ENCODE results near the gene TRAF2.

TRAF2 gene

GRCh38 chr9:136913701-136914438 is 27.6 kb downstream of the TRAF2 start:
- no peak for DNase-seq

- no peak for DNase-seq
Observed at GRCh38 chr9:136915632-136916329, 29.5 kb downstream of the TRAF2 start.

DNA sequence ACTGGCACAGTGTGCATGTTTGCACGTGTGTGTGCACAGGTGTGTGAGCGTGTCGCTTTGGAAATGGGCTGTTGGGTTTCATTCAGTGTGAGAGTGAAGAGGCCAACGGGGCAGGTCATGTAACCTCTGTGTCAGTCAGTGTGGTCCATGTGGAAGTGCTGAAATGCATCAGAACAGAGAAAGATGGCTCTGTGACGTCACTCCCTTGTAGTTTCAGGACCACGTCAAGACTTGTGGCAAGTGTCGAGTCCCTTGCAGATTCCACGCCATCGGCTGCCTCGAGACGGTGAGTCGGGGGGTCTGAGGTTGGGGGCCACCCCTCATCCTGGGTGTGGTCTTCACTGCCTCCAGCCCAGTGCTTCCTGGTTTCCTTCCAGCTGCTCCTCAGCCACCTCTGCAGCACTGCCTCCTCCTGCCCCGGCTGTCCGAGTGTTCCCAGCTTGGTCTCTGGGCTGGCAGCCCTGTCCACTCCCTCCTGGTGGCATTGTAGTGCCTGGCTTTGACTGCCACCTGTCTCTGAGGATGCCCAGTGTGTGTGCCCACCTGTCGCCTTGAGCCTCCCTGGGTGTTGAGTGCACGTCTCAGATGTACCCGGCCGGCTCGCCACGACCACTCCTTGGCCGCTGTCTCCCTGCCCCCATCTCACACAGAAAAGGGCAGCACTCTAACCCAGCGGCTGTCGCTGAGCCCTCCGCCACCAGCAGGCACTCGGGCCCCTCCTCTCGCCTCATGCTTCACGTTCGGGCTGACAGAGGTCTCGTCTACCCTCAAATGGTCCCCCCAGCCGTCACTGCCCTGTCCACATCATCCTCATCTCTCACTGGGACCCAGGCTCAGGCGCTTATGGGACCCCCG is 30.2 kb downstream of the TRAF2 start:
- DNase-seq: no peak

- no peak for DNase-seq
Observed at GRCh38 chr9:136917902-136918301, 31.6 kb downstream of the TRAF2 start.

DNA sequence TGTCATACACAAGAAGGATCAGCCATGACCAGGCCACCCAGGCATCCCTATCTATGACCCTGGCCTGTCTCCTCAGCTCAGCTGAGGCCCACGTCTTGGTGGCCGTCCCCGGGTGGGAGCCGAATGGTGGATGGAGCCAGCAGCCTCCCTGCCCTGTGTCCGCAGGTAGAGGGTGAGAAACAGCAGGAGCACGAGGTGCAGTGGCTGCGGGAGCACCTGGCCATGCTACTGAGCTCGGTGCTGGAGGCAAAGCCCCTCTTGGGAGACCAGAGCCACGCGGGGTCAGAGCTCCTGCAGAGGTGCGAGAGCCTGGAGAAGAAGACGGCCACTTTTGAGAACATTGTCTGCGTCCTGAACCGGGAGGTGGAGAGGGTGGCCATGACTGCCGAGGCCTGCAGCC is 33.8 kb downstream of the TRAF2 start:
- DNase-seq: no peak

DNA sequence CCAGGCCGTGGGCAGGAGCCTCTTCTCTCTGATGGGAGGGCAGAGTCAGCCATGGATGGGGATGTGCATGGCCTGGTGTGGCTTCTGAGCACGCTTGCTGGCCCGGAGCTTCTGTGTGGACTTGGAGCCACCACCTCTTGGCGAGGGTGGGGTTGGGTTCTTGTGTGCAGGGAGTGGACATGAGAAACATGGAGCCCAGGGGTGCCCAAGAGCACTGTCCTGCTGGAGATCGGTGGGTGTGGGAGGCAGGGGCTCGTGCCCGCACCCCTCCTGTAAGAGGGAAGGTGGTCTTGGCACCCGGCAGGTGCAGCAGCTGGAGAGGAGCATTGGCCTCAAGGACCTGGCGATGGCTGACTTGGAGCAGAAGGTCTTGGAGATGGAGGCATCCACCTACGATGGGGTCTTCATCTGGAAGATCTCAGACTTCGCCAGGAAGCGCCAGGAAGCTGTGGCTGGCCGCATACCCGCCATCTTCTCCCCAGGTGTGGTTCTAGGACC is 34.5 kb downstream of the TRAF2 start:
- no peak for DNase-seq

DNA sequence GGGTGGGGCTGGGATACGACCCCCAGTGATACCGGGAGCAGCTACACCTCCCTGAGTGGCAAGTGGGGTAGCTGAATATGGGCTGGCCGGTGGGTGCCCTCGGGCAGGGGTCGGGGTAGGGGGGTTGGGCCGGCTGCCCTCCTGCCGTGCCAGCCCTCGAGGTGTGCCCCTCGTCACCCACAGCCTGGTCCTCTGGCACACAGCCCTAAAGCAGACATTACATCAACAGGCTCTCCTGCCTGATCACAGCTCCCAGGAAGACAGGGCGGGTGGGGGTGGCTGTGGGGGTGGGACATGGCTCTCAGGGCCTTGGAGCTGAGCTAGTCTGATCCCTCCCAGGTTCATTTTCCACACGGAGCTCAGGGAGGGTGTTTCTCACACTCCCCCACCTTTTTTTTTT is 35.0 kb downstream of the TRAF2 start:
- no peak for DNase-seq

- DNase-seq: no peak
Observed at GRCh38 chr9:136921718-136922117, 35.4 kb downstream of the TRAF2 start.

- DNase-seq: no peak
Observed at GRCh38 chr9:136922540-136922939, 36.2 kb downstream of the TRAF2 start.

GRCh38 chr9:136923881-136924280 is 37.6 kb downstream of the TRAF2 start:
- no peak for DNase-seq

DNA sequence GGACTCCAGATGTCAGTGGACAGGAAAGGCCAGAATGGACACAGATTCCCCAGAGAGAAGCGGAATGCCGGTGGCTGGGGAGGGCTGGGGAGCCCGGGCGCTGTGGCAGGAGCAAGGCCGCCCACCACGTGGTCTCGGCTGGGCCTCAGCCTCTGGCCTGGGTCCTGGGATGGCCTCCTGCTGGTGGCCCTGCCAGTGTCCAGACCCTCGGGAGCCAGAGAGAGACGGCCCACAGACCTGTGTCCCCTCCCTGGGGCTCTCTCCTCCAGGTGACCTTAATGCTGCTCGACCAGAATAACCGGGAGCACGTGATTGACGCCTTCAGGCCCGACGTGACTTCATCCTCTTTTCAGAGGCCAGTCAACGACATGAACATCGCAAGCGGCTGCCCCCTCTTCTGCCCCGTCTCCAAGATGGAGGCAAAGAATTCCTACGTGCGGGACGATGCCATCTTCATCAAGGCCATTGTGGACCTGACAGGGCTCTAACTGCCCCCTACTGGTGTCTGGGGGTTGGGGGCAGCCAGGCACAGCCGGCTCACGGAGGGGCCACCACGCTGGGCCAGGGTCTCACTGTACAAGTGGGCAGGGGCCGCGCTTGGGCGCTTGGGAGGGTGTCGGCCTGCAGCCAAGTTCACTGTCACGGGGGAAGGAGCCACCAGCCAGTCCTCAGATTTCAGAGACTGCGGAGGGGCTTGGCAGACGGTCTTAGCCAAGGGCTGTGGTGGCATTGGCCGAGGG is 39.3 kb downstream of the TRAF2 start:
- DNase-seq: no peak

DNA sequence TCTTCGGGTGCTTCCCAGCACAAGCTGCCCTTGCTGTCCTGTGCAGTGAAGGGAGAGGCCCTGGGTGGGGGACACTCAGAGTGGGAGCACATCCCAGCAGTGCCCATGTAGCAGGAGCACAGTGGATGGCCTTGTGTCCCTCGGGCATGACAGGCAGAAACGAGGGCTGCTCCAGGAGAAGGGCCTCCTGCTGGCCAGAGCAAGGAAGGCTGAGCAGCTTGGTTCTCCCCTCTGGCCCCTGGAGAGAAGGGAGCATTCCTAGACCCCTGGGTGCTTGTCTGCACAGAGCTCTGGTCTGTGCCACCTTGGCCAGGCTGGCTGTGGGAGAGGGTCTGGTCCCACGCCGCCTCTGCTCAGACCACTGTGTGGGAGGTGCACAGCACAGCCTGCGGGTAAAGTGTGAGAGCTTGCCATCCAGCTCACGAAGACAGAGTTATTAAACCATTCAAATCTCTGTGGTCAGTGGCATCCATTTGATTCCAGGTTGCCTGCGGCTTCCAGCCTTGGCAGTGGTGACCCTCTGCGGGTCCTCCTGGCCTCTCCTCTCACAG is 39.9 kb downstream of the TRAF2 start:
- DNase-seq: no peak

DNA sequence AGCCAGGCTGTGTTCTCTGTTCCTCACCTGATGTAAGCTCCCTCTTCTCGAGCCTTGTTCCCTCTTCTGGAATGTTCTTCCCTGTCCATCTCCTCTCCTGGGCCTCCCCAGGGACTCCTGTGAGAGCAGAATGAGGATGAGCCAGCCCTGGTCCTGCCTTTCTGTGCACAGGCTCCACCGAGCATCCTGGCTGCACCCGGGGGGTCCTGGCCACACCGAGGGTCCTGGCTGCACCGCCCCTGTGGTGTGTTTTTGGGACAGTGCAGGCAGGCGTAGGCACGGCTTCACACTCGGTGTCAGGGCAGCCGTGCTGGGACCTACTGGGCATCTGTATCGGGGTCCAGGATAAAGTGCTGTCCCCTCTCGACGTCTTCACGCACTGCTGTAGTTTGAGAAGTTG is 40.4 kb downstream of the TRAF2 start:
- DNase-seq: no peak

DNA sequence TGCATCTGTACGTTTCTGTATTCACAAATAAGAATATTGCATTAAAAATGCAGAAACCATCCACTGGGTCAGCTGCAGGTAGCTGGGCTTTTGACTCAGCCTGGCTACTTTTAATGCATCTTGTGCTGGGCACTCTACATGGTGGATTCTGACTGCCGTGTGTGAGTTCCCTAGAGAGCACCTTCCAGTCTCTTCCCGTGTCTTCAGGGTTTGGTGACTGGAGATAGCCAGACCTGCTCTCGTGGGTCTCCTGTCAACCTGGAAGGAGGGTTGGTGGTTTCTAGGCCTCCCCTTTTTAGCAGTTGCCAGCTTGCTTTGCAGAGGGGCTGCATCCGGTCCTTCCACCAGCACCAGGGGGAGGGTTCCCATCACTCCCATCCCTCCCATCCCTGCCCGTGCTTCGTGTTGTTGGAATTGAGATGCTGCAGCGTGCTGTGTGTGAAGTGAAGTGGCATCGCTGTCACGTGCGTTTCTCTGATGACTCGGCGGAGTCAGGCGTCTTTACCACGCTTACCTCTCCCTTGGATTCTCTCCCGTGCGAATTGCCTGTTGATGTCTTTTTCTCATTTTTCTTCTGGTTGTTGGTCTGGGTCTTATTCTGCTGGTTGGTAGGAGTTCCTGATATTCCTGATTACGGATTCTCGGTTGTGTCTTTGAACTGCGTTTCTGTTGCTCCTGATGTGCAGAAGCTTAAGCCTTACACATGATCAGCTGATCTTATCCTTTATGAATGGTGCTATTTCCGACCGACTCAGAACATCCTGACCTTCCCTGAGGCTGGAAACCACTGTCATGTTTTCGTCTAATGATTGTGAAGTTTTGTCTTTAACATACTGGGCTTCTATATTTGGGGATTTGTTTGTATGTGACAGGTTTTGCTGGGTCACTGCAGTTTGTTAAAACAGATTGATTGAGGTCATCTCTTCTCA is 41.3 kb downstream of the TRAF2 start:
- DNase-seq: peak; percentile 13 to 46 (median 42)

DNA sequence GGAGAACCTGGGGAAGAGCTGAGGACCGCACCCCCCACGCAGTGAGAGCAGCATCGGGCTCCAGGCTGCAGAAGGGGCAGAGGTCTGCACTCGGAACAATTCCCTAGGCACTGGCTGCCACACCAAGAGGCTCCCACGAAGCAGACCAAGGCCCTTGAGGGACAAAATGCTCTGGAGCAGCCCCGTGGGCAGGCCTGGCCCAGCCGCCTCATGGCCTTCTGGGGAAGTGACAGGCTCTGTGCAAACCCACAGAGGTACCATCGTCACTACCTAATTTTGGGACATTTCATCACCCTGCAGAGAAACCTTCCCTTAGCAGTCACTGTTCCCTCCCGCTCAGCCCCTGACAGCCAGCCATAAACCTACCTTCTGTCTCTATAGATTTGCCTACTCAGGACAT is 42.3 kb downstream of the TRAF2 start:
- peak; percentile 80 to 92 (median 88) for DNase-seq

DNA sequence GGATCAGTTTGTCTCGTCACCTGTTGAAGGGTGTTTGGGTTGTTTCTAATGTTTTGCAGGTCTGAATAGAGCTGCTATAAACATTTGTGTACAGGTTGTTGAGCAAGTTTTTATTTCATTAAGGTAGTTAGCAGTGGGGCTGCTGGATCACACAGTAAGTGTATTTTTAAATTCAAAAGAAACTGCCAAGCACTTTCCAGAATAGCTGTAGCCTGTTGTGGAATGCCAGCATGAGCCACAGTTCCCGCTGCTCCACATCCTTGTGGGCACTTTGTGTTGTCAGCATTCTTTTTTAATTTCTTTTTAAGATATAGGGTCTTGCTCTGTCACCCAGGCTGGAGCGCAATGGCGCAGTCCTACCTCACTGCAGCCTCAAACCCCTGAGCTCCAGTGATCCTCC is 43.7 kb downstream of the TRAF2 start:
- DNase-seq: no peak

DNA sequence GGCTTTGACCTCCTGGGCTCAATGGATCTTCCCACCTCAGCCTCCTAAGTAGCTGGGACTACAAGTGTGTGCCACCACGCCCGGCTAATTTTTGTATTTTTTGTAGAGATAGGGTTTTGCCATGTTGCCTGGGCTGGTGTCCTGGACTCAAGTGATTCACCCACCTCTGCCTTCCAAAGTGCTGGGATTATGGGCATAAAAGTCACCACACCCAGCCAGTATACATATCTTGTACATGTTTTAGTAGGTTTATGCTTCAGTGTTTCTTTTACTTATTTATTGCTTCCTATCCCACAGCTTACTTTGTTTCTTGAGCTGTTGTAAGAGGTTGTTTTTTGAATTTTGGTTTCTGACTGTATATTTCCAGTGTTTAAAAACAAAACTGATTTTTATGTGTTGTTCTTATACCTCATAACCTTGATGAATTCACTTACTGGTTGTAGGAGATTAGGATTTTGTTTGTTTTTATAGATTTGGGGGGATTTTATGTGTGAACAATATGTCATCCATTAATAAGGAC is 45.4 kb downstream of the TRAF2 start:
- DNase-seq: no peak

DNA sequence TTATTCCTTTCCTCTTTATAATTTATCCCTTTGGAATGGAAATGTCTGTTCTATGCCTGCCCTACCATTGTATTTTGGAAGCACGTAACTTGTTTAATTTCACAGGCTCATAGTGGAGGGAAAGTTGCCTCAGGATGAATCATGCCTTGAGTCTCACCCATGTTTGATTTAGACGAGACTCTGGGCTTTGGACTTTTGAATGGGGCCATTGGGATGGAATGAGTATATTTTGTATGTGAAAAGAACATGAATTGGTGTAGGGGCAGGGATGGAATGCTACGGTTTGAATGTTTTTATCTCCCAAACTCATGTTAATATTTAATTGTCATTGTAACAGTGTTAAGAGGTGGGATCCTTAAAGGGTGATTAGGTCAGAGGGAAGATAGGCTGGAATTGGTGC is 48.0 kb downstream of the TRAF2 start:
- no peak for DNase-seq

DNA sequence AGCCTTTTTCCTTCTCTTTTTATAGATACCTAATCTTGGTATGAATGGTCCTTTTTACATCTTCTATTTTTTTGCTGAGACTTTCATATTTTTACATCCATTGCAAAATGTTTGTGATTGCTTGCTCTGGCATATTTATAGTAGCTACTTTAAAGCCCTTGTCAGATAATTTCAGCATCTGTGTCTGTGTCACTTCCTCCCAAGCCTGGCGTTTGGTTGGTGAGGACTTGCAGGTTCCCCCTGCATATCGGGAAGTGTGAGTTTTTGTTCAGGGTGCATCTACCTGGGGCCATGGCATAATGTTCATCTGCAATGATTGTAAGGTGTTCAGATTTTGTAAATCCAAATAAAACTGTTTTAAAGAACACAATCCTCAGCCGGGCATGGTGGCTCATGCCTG is 49.3 kb downstream of the TRAF2 start:
- DNase-seq: peak; percentile 21 to 65 (median 57)

GRCh38 chr9:136936645-136937170 is 50.4 kb downstream of the TRAF2 start:
- no peak for DNase-seq
